Muscle layer of duodenum (tissue), 2 donors: ENCODE results near the gene C1orf174.

Experiments used
- H3K27ac ChIP-seq: one replicate; pipeline ENCODE4 v1.7.0; 2013; ENCODE audit warnings: mild to moderate bottlenecking, low read length
- H3K27me3 ChIP-seq: one replicate; pipeline ENCODE4 v1.7.0; 2013; ENCODE audit warnings: low read depth, mild to moderate bottlenecking, control low read depth, low read length
- H3K36me3 ChIP-seq, 2 donors: one replicate each; pipeline ENCODE4 v1.7.0; 2013; ENCODE audit warnings: low read length in 2 of 2, control low read depth in 1 of 2, mild to moderate bottlenecking in 1 of 2; ENCODE audit not compliant: insufficient read depth in 2 of 2, control insufficient read depth in 1 of 2
- H3K4me1 ChIP-seq, 2 donors: one replicate each; pipeline ENCODE4 v1.7.0; 2013; ENCODE audit warnings: low read length in 2 of 2, mild to moderate bottlenecking in 2 of 2, control low read depth in 1 of 2, moderate library complexity in 1 of 2; ENCODE audit not compliant: insufficient read depth in 2 of 2, control insufficient read depth in 1 of 2
- H3K4me3 ChIP-seq, 2 donors: one replicate each; pipeline ENCODE4 v1.7.0; 2013; ENCODE audit warnings: low read length in 2 of 2, low read depth in 1 of 2, mild to moderate bottlenecking in 1 of 2
- H3K9me3 ChIP-seq, 2 donors: one replicate each; pipeline ENCODE4 v1.7.0; 2013; ENCODE audit warnings: low read length in 2 of 2, control low read depth in 1 of 2, mild to moderate bottlenecking in 1 of 2; ENCODE audit not compliant: control insufficient read depth in 1 of 2
- donor health status: healthy.

Gene C1orf174

DNA sequence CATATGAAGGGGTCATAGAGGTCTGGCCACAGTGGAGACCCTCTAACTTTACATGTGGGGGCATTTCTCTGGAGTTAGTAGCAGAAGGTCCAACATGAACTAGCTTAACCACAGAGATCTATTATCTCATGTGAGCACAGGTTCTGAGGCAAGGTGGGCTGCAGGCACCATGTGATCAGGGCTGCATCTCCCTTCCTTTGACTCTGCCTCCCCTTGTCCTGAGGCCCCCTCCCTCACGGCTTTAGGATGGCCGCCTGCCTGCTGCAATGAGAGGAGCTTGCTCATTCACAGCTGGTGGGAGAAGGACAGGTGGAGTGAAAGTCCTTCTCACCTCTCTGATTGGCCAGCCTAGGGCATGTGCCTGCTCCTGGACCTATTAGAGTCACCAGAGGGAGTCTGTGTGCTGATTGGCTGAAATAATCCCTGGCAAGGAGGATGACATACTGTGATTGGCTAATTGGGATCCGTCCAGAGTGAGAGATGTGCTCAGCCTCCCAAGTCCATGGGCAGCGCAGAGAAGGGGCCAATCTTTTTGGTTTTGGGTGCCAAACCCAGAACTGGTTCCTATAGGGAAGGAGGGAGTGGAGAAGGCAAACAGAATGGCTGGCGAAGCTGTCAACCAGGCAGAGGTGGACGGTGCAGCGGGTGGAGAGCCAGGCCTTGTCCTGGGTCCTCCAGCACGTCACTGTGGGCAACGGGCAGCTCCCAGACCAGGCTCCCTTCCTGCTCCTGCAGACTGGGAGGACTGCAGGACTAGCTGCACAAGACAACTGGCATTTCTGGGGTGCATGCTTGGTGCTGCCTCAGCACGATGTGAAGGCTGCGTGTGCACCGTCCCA lies 39.4 kb upstream of the C1orf174 start:
- peaks cover 0 to 8% of the 10 kb centered on the region in 2 donors for H3K9me3 ChIP-seq

DNA sequence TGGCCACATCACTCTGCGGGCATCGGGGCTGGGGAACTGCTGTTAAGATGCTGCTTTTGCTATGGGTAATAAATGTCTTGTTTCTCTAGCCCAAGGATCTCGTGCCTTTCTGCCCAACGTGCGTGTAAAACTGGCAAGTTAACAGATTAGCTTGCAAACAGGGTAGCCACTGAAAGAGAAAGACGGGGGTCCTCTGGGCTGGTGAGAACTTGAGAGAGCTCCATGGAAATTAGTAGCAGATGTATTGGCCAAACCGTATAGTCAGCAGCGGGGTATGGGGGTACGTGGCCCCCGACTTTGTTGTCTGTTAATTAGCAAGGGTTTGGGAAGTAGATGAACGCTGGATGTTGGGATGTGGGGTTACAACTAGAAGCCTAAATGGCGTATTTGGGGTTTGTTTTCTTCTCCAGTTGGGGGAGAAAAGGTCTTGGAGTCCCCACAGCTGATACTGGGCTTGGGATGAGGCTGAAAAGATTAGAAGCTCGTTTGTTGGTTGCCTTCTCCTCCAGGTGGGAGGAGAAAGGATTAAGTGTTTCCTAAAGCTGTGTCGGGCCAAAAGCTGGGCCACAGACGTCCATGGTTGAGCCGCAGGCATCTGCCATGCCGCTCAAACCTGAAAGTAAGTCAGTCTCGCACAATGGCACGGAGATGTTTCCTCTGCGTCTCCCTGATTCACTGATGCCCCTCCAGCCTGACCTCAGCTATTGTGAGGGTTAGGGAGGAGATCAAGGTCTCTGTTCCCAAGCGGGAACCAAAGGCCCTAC lies 32.3 kb upstream of the C1orf174 start:
- no peaks in the 10 kb centered on the region for H3K36me3 ChIP-seq
- peaks cover 0 to 4% of the 10 kb centered on the region in 2 donors for H3K9me3 ChIP-seq
- H3K27me3 ChIP-seq: no peaks in the 10 kb centered on the region
- no peak overlapping the region for H3K27ac ChIP-seq
- no peaks in the 10 kb centered on the region for H3K4me1 ChIP-seq
- no peak overlapping the region for H3K4me3 ChIP-seq

More for the DNA sequence above, 39.4 kb upstream of the C1orf174 start:
- no peak overlapping the region for H3K4me3 ChIP-seq
- H3K27me3 ChIP-seq: peaks cover 3% of the 10 kb centered on the region
- no peak overlapping the region for H3K27ac ChIP-seq
- H3K36me3 ChIP-seq: no peaks in the 10 kb centered on the region
- no peaks in the 10 kb centered on the region for H3K4me1 ChIP-seq

DNA sequence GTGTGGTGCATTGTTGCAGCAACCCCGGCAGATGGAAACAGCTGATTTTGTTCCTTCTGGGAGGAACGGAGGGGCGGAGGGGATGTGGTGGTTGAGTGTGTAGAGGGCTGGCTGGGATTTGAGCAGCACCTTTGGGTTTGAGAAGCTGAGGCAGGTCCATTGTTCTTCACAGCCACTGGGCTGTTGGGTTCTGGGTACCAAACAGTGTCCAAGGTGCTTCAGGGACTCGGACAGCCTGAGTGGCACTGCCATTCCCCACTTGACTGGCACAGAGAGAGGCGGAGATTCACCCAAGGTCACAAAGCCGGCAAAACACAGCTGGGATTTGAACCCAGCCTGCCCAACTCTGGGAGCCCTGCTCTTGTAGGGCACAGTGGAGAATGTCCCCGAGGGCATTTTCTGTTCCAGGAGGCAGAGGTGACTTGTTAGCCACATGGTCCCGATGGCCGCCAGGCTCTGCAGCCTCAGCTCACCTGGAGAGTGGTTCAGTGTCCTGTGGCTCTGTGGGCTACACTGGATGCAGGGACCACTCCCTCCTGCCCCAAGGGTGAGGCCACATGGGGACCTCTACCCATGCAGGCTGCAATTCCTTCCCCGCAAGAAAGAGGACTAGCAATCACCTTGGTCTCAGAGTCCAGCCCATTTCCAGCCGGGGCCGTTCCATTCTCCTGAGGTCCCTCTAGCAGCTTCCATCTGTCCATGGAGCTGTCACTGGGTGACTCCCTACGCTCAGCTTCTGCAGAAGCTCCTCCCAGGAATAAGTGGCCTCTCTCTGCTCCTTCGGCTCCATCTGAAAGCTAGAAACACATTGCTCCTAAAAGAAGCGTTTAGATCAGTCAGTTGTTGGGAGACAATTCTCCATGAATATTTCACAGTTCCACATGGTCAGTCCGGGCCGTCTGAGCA lies 31.2 kb upstream of the C1orf174 start:
- no peaks in the 10 kb centered on the region for H3K4me1 ChIP-seq
- H3K9me3 ChIP-seq: no peaks in the 10 kb centered on the region
- H3K27me3 ChIP-seq: no peaks in the 10 kb centered on the region
- no peak overlapping the region for H3K27ac ChIP-seq
- H3K36me3 ChIP-seq: no peaks in the 10 kb centered on the region
- no peak overlapping the region for H3K4me3 ChIP-seq

DNA sequence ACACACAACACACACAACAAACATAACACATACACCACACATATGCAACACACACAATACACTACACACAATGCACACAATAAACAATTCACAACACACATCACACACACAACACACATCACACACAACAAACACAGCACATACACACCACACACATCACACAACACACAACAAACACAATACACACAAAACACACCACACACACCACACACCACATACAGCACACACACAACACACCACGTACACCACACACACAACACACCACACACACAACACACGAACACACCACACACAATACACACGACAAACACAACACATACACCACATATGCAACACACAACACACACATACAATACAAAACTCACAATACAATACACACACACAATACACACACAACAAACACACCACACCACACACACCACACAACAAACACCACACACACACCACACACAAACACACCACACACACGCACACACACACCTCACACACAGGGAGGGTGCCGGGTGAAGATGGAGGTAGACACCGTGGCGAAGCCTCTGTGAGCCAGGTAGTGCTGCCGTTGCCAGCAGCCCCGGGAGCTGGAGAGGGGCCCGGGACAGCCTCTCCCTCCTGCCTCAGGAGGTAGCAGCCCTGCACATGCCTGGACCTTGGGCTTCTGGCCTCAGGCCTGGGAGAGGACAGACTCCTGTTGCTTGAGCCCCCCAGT lies 30.4 kb upstream of the C1orf174 start:
- no peaks in the 10 kb centered on the region for H3K9me3 ChIP-seq
- no peaks in the 10 kb centered on the region for H3K4me1 ChIP-seq
- no peak overlapping the region for H3K4me3 ChIP-seq
- H3K27me3 ChIP-seq: no peaks in the 10 kb centered on the region
- H3K27ac ChIP-seq: no peak overlapping the region
- no peaks in the 10 kb centered on the region for H3K36me3 ChIP-seq

DNA sequence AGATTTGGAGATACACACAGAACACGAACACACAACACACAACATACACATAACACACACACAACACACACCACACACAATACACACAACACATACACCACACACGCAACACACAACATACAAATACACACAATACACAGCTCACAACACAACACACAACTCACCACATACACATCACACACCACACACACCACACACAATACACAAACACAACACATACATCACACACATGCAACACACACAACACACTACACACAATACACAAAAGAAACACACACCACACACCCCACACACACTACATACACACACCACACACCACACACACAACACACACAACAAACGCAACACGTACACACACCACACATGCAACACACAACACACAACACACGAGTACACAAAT lies 29.1 kb upstream of the C1orf174 start:
- H3K27ac ChIP-seq: no peak overlapping the region

DNA sequence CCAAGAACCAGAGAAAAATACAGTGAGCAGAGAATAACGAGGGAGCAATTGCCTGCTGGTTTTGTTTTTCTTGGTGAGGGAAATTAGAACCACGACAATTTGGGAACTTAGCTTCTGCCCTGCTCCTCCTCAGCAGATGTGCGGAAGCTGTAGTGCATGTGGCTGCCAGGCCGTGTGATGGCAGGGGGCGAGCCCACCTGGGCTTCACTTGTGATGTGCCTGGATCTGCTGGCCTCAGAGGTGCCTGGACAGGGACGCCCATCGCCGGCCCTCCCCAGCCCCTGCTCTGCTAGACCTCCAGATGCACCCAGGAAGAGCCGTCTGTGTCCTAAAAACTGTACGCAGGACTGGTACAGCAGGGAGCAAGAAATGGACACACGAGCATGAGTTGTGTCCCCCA lies 28.5 kb upstream of the C1orf174 start:
- Histone ChIP-seq H3K27ac (no peak overlapping the region), H3K9me3 (no peaks in the 10 kb centered on the region), H3K4me1 (no peaks in the 10 kb centered on the region), H3K36me3 (no peaks in the 10 kb centered on the region), H3K27me3 (no peaks in the 10 kb centered on the region), H3K4me3 (no peak overlapping the region)

More for the DNA sequence above, 29.1 kb upstream of the C1orf174 start:
- no peaks in the 10 kb centered on the region for H3K36me3 ChIP-seq
- no peaks in the 10 kb centered on the region for H3K9me3 ChIP-seq
- H3K4me3 ChIP-seq: no peak overlapping the region
- H3K4me1 ChIP-seq: no peaks in the 10 kb centered on the region
- no peaks in the 10 kb centered on the region for H3K27me3 ChIP-seq

DNA sequence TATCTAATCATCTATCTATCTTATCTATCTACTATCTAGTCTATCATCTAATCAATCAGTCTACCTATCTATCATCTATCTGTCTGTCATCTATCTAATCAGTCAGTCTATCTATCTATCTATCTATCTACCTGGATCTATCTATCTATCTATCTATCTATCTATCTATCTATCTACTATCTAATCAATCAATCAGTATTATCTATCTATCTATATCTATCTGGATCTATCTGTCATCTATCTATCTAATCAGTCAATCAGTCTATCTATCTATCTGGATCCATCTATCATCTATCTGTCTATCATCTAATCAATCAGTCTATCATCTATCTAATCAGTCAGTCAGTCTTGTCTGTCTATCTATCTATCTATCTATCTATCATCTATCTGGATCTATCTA lies 26.9 kb upstream of the C1orf174 start:
- no peaks in the 10 kb centered on the region for H3K36me3 ChIP-seq
- no peaks in the 10 kb centered on the region for H3K9me3 ChIP-seq
- H3K4me3 ChIP-seq: no peak overlapping the region
- H3K27me3 ChIP-seq: peaks cover 3% of the 10 kb centered on the region
- no peaks in the 10 kb centered on the region for H3K4me1 ChIP-seq
- H3K27ac ChIP-seq: no peak overlapping the region

DNA sequence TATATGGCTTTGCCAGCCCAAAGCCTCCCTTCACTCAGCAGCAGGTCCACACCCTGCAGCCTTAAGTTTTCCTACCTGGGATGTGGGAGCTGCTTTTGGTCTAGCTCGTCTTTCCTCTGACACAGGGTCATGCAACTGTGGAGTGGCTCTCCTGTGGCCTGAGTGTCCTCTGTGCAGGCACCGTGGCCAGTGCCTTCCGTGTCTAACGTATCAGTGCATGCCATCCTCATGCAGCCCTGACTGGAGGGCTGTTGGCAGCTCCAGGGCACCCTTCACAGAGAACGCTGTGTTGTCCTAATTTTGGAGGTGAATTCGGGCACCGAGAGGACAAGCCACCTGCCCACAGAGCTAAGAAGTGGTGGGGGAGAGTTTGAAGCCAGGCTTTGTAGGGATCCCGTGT lies 25.7 kb upstream of the C1orf174 start:
- H3K27me3 ChIP-seq: peaks cover 4% of the 10 kb centered on the region
- no peak overlapping the region for H3K27ac ChIP-seq
- H3K9me3 ChIP-seq: no peaks in the 10 kb centered on the region
- H3K36me3 ChIP-seq: no peaks in the 10 kb centered on the region
- no peak overlapping the region for H3K4me3 ChIP-seq
- no peaks in the 10 kb centered on the region for H3K4me1 ChIP-seq

DNA sequence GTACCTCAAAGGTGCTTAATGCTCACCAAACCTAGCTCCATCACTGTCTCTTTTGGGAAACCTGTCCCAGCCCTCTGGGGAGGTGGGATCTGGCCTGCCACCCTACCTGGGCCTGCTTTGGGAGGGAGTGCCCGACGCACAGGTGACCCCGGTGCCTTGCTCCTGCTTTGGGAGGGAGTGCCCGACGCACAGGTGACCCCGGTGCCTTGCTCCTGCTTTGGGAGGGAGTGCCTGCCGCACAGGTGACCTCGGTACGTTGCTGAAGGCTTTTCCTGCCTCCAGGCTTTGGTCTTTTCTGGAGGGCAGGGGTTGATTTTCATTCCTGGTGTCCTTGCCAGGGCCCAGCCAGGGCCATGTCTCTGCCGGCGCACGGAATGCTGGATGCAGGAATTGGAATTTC lies 25.2 kb upstream of the C1orf174 start:
- no peak overlapping the region for H3K4me3 ChIP-seq
- H3K27ac ChIP-seq: no peak overlapping the region
- no peaks in the 10 kb centered on the region for H3K36me3 ChIP-seq
- H3K4me1 ChIP-seq: no peaks in the 10 kb centered on the region
- H3K9me3 ChIP-seq: no peaks in the 10 kb centered on the region
- peaks cover 4% of the 10 kb centered on the region for H3K27me3 ChIP-seq

DNA sequence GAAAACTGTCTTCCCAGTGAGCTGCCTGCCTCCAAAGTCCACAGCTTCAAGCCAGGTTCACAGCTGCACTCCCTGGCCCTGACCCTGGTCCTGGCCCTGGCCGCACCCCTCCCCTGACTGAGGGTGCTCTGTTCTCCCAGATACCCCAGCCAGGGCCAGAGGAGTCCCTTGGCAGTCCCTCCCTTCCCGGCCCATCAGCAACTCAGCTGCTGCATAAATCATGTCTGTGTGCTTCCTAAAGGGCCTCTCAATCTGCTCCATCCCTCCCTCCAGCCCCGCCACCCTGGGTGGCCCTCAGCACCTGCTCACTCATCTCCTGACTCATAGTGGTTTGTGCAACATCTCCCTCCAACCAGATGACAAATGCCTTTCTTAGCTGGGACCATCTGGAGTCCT lies 24.8 kb upstream of the C1orf174 start:
- H3K27ac ChIP-seq: no peak overlapping the region
- no peaks in the 10 kb centered on the region for H3K36me3 ChIP-seq
- H3K4me3 ChIP-seq: no peak overlapping the region
- H3K4me1 ChIP-seq: no peaks in the 10 kb centered on the region
- no peaks in the 10 kb centered on the region for H3K9me3 ChIP-seq
- peaks cover 4% of the 10 kb centered on the region for H3K27me3 ChIP-seq
